NCI-H82 (cell line): Measurements from ENCODE around the gene CTBP2.

Experiments used
- DNase-seq: peaks from one replicate; lab custom pipeline; 2025; lab: John Stamatoyannopoulos, UW

The CTBP2 gene

DNA sequence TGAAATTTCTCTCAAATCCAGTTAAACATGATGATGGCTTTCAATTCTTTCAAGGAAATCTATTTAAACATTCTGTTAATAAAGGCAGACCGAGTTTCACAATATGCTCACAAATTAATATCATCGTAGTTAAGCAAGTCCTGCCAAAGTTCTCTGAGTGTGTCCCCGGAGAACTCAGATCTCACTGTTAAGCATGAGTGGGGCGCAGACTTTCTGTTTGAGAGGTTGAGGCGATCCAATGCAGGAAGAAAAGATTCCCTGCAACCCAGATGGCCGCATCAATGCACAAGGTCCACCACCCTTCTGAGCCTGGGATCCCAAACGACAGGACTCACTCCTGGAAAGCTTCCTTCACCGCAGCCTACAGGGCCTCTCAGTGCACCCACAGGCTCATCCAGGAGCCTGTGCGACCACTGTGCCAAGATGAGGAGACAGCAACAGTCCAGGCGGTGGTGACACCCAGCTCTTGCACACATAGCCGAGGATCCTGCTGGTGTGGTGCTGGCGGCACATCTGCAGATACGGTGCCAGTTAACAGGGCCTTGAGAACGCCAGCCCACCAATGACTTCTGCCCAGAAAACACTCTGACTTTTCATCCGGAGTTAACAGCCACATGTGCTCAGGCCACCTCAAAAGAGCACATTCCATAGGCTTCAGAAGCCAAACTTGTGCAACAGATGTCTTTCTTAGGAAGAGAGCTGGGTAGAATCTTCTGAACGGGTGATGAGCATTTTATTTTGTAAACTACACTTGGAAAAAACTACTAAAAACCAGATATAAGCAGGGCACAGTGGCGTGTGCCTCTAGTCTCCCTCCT lies 116.3 kb downstream of the CTBP2 start:
- DNase-seq, result no peak

DNA sequence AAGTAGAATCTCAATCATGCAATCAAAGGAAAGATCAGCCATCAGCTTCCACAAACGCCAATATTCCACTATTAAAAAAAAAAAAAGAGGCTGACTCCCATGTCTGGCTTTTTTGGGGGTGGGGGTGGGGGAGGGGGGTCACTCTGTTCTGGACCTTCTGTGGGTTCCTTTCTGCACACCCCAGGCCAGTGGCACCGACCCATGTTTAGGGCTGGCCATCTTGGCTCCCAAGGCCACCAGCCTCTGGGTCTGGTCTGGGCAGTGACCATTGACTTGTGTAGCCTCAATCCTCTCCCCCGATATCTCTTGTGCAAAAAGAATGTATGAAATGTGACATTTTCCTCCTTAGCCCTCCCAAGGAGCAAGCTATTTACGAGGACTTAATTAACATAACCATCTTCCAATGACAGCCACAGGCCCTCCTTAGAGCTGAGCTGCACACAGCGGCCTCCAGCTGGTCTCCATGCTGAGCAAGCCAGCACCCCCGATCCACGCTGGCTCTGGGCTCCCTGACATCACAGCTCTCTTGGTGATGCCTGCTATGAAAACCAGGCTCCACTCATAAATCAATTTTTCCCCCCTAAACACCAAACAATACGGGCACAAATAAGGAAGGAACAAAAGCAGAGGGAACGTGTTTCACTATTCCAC lies 118.4 kb downstream of the CTBP2 start:
- no peak for DNase-seq

DNA sequence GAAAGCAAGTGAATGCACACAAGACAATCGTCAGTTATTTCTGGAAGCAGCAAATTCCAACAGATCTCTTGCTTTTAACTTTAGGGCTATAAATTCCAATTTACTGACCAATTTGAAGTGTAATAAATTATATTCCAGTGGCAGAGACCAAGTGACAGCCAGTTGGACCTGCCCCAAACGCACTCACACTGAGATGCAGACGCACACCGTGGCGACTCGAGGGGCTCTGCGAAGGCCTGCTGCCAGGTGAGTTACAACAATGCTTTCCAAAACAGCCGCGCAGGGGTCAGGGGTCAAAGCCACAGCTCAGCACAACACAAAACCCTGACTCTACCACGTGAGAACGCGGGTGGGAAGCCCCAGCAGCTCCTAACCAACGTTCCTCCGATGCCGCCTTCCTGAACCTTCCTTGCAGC lies 121.0 kb downstream of the CTBP2 start:
- DNase-seq, result no peak

- DNase-seq, result peak; percentile 18
These were observed 121.7 kb downstream of the CTBP2 start for GRCh38 chr10:125038637-125039036.

GRCh38 chr10:125037145-125037877 lies 123.1 kb downstream of the CTBP2 start:
- DNase-seq, result no peak

DNA sequence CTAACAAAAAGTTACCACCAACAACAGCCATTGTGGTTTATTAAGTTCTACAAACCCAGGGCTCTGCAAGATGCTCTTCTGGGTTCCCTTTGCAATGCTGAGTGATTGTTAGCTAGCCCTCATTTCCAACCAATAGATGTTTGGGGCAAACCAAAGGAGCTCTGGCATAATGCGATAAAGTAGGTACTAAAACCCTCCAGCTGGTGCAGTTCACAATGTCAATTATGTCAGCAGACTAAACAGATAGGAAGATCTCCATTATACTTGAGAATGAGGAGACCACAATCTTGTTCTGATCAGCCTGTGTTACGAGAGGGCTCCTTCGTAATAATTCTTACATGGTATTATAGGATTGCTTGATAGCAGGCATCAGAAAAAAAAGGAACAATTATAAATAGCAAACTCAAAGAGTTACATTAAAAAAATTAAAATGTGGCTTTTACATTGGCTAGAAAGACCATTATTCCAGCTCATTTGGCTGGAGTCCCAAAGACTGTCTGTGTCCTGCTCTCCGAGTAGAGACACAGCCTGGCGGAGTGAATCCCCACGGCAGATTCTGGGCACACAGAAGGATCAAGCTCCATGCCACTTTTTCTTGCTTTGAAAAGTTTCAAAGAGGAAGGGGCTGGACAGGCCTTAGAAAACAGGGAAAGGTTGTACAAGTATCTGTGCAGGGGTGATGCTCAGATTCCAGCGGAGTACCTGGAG lies 124.6 kb downstream of the CTBP2 start:
- DNase-seq, result peak; percentile 85

- DNase-seq, result no peak
These were observed 125.2 kb downstream of the CTBP2 start for GRCh38 chr10:125035136-125035535.

DNA sequence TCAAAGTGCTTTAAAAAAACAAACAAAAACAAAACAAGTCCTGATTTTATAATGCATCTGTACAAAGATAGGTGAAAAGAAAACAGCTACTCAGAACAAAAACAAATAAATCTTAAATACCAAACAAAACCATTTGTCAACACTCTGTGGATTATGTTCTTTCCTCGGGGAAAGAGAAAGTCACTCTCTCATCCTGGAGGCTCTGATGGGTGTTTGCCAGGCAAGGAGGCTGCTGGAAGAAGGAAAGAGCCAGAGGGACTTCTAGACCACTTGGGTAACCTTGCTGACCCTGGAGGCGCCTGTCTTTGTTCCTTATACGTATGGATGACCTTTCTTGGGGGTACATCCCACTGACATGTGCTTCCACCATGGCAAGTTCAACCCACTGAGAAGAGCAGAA lies 125.7 kb downstream of the CTBP2 start:
- no peak for DNase-seq

DNA sequence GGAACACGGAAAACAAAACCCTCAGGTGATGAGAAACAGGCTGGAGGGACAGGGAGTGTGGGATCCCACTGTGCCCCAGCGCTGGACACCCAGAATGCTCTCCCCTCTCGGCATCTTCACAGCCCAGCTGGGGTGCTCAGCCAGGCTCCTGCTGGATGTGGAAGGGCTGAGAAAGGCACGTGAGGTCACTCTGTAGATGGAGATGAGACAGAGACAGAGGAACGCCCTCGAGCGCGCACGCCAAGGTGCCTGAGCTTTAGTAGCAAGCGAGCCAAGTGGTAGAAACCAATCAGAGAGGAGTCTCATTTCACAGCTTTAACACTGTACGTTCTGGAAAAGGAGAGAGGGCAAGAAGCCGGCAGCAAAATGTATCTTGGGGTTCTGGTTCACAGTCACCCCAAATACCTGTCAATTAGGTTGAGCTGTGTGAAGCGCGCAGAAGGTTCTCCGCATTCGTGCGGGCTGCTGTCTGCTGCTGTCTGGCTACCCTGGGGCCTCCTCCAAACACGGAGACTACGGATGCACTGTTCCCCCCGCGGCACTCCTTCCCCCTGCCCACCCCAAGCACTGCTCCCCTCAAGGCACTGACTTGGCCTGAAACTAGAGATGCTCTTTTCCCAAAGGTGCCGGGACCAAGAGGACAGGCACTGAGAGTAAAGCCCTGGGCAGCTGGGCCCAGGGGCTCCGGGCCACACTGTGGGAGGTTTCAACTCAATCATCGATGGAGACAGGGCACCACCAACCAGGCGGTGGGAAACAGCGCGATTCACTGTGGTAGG lies 127.0 kb downstream of the CTBP2 start:
- no peak for DNase-seq

DNA sequence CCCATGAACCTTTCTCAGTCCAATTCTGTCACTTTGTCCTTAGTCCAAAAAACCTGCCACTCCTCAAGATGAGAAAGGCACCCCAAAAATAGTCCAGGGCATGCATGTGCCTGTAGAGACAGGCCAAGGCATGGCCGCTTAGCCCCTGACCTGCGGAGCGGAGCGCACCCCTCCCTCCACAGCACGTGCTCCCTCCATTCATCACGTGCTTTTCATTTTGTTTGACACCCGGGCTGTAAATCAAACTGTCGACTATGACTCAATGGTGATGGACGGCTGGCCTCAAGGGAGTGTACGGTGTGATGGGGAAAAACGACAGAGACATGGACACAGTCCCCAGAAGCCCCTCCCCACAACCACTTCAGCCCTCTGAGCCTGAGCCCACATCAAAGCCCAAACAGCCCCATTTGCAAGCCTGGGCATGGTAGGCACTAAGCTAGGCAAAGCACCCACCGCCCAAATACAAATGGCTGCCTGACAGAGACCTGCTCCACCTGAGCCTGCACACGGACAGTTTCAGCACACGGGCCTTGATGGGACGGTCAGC lies 127.8 kb downstream of the CTBP2 start:
- DNase-seq, result no peak

GRCh38 chr10:125030567-125031197 lies 129.7 kb downstream of the CTBP2 start:
- no peak for DNase-seq

DNA sequence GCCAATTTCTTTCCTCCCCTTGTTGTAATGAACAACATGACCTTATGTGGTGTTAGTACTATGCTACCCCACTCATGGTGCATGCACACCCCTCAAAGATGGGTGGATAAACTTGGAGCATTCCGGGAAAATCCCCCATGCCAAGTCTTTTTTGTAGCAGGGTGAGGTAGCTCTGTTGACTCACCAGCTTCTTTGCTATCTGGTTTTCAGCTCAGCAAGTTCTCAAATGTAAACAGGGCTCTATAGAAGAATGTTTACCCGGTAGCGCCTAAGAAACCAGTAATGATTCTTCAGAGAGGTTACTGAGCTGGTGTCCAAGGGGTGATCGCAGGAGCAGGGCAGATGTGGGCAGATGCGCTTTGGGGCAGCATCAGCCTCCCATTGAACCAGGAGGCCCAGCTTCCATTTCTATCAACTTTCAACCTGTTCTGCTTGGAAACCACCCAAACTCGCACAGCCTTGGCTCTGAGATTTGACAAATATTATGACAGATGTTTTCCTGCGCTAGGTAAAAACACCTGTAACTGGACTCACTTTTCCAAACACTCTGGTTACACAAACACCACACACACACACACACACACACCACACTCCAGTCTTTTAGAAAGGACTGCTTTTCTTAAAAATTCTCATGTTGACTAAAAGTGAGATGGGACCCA lies 130.7 kb downstream of the CTBP2 start:
- peak; percentile 11 for DNase-seq

DNA sequence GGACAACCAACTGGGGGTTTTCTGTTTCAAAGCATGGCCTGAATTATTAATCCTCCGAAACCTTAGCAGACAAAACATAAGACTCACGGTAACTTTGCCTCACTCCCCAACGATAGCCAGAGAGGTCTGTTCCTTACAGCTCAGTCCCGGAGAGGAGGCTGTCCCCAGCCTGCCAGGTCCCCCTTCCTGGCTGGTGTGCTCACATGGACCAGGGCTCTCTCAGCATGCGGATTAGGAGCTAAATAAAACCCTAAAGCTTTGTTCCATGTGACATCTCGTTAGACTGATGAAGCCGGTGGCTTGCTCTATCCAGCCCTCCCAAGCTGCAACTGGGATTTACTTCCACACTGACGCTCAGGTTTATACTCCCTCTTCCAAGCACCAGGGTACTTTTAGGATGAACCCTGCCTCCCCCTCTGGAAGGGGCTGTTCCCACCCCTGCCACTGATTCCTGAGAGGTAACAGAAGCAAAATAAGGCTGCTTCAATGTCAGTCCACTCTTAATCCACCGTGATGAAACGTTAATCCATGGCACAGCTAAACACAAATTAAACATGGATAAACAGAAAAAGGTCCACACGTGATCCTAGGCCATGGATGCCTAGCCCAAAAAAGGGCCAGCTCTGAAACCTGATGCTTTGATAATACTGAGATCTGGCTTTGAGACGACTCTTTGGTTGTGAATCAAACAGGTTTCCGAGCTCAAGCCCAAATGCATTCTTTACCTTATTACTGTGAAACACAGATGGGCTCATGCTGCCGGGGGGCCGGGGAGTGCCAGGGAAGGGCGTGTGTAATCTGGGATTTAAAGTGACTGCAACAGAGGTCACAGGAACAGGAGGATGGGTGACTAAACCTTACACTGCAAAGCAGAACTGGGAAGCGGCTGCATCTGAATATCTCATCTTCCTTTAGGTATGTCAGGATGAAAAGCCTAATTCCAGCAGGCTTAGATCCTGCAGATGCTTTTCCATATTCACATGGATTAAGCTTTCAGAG lies 132.2 kb downstream of the CTBP2 start:
- peak; percentile 93 for DNase-seq

- peak; percentile 28 for DNase-seq
These were observed 133.2 kb downstream of the CTBP2 start for GRCh38 chr10:125026974-125027735.

- DNase-seq, result no peak
These were observed 134.1 kb downstream of the CTBP2 start for GRCh38 chr10:125026036-125026931.

DNA sequence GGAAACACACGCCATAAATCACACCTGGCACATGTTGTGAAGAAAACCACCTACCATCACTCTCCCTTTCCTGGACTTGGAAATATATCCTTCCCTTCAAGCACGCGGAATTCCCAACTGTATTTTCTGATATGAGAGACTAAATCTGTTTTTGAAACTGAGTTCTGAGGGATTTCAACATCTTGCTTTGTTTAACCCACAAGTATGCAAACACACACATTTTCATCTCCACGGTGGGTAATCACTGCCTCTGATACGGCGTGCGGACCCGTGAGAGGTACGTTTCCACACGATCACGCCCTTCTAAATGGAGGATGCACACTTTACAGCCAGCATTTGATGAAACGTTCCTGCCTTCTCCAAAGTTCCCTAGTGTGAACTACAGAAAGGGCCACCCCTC lies 135.0 kb downstream of the CTBP2 start:
- no peak for DNase-seq
